ENCODE results near the gene ZFP91.

The ZFP91 gene

DNA sequence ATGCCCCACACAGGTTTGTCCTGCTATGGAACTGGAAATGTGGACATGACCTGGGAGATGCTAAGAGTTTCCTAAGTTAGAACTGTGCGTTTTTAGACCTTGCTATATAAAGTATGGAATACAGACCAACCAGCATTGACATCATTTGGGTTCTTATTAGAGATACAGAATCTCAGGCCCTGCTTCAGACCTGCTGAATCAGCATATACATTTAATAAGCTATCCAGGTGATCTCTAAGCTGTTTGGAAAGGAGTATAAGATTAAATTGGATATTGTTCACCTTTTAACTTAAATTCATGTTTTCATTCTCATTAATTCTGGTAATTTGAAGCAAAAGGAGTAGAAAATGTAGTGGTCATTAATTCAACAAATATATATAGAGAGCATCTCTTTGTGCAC lies 36.7 kb downstream of the ZFP91 start:
- no peaks in the 10 kb centered on the region for H3K27me3 ChIP-seq
- DNase-seq, result no peak
- H3K4me3 ChIP-seq, result no peak overlapping the region
- no peaks in the 10 kb centered on the region for H3K4me1 ChIP-seq
- intact Hi-C loops (cut with DNase I; ENCODE audit: low total_unique reads), result no loop called here
- H3K27ac ChIP-seq, result no peak overlapping the region
- H3K9me3 ChIP-seq, result no peaks in the 10 kb centered on the region
- peaks cover 70 to 97% (median 94%) of the 10 kb centered on the region in 3 donors for H3K36me3 ChIP-seq
- TF ChIP-seq, protein P1, sequence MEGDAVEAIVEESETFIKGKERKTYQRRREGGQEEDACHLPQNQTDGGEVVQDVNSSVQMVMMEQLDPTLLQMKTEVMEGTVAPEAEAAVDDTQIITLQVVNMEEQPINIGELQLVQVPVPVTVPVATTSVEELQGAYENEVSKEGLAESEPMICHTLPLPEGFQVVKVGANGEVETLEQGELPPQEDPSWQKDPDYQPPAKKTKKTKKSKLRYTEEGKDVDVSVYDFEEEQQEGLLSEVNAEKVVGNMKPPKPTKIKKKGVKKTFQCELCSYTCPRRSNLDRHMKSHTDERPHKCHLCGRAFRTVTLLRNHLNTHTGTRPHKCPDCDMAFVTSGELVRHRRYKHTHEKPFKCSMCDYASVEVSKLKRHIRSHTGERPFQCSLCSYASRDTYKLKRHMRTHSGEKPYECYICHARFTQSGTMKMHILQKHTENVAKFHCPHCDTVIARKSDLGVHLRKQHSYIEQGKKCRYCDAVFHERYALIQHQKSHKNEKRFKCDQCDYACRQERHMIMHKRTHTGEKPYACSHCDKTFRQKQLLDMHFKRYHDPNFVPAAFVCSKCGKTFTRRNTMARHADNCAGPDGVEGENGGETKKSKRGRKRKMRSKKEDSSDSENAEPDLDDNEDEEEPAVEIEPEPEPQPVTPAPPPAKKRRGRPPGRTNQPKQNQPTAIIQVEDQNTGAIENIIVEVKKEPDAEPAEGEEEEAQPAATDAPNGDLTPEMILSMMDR (IDR thresholded peaks at IDR 0.05), result no peak

DNA sequence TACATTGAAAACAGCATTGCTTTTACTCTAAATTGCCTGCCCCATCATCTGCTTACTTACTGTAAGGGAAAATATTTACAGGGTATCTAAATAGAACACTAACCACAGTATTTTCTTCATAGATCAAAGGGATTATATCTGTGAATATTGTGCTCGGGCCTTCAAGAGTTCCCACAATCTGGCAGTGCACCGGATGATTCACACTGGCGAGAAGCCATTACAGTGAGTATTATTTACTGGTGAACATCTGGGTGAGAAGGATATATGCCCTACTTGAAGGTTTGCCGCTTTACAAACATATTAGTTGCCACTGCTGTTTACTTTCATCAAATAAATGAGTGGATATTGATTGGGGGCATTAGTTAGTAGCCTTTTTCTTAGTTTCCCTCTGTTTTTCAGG lies 37.7 kb downstream of the ZFP91 start:
- no peaks in the 10 kb centered on the region for H3K27me3 ChIP-seq
- no peaks in the 10 kb centered on the region for H3K4me1 ChIP-seq
- TF ChIP-seq, protein P1 (IDR thresholded peaks at IDR 0.05), result no peak
- H3K36me3 ChIP-seq, result peaks cover 68 to 87% (median 83%) of the 10 kb centered on the region in 3 donors
- no peak overlapping the region for H3K4me3 ChIP-seq
- H3K9me3 ChIP-seq, result no peaks in the 10 kb centered on the region
- peak in 1 of 2 donors; percentile 43 for DNase-seq
- intact Hi-C loops (cut with DNase I; ENCODE audit: low total_unique reads), result no loop called here
- H3K27ac ChIP-seq, result no peak overlapping the region

DNA sequence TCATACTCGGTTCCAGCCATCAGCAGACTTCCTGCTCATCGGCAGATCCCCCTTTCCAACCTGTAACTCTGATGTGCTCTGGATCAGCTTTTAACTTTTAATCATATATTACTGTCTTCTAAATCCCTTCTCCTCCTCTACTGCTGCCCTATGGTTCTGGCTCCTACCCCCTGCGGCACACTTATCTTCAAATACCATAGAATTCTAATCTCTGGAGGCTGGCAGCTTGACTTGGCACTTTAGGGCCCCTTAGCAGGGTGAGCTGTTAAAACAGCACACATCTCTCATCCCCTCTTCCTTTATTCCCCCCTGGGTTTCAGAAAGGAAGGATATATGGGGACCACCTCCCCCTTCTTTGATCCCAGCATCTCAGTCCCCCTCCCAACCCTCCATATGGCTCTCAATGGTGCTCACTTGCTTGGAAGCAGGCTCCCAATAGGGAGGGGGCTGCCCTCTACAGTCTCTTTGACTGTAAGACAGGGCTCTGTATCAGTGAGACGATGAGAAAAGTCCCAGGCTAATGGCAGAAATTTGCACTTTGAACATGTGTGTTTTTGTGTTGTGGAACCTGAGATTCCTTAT lies 39.2 kb downstream of the ZFP91 start:
- H3K9me3 ChIP-seq, result no peaks in the 10 kb centered on the region
- no peak overlapping the region for H3K27ac ChIP-seq
- DNase-seq, result no peak
- intact Hi-C loops (cut with DNase I; ENCODE audit: low total_unique reads), result no loop called here
- H3K36me3 ChIP-seq, result peaks cover 68 to 82% (median 78%) of the 10 kb centered on the region in 3 donors
- H3K4me1 ChIP-seq, result no peaks in the 10 kb centered on the region
- H3K27me3 ChIP-seq, result no peaks in the 10 kb centered on the region
- TF ChIP-seq, protein P1 (IDR thresholded peaks at IDR 0.05), result no peak
- H3K4me3 ChIP-seq, result no peak overlapping the region

DNA sequence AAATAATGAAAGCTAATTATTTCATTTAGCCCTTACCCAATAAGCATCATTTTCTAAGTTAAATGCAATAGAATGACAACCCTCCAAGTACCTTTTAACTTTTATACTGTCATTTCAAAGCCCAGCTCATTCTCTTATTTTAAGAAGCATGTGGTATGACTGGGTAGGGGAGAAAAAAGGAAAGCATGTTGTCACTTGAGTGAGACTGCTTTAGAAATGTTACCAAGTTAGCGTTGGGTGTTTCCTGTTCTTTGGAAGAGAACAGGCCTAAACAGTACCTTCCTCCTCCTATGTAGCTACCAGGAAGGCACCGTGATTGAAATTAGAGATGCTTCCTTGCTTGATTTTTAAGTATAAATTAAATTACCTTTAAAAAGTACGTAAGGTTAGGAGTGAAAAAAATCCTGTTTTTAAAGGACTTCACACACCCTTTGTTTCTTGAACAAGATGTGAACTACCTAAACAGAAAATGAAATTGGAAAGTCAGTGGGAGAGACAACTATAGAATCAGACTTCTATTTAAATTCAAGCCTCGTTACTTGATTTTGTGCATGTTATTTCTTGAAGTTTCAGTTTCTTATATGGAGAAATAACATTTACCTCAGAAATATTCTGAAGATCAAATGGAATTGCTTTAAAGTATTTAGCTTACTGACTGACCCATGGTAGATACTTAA lies 42.9 kb downstream of the ZFP91 start:
- peaks cover 58 to 65% (median 62%) of the 10 kb centered on the region in 3 donors for H3K36me3 ChIP-seq
- DNase-seq, result no peak
- TF ChIP-seq, protein P1 (IDR thresholded peaks at IDR 0.05), result no peak
- no peaks in the 10 kb centered on the region for H3K27me3 ChIP-seq
- no peak overlapping the region for H3K27ac ChIP-seq
- H3K4me1 ChIP-seq, result peaks cover 0 to 9% (median 0%) of the 10 kb centered on the region in 4 donors
- H3K9me3 ChIP-seq, result no peaks in the 10 kb centered on the region
- intact Hi-C loops (cut with DNase I; ENCODE audit: low total_unique reads), result no loop called here
- no peak overlapping the region for H3K4me3 ChIP-seq

DNA sequence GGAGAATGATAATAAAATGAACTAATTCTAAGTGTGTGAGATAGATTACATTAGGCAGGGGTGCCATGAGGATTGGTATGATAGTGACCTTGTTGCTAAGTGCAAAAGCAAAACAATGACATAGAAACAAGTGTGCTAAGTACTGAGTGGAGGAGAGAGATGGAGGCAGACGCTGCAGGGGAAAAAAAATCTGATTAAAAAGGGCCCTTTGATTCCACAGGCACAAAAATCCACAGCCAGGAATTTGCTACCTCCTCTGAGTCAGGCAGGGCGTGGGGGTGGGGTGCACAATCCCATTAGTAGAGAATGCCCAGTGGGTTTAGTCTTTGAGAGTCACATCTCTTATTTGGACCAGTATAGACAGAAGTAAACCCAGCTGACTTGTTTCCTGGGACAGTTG lies 43.5 kb downstream of the ZFP91 start, which contains the start of gene CNTF:
CNTF (plus strand) TSS at position 322 of the 400 bp plus-strand sequence. CDS start 88 bp downstream, outside the sequence.
- no peaks in the 10 kb centered on the region for H3K9me3 ChIP-seq
- H3K36me3 ChIP-seq, result peaks cover 52 to 59% (median 56%) of the 10 kb centered on the region in 3 donors
- H3K4me3 ChIP-seq, result no peak within 1 kb of the TSS
- no peak for DNase-seq
- TF ChIP-seq, protein P1 (IDR thresholded peaks at IDR 0.05), result no peak
- intact Hi-C loops (cut with DNase I; ENCODE audit: low total_unique reads), result no loop called here
- H3K4me1 ChIP-seq, result peaks cover 0 to 16% (median 2%) of the 10 kb centered on the region in 4 donors
- H3K27ac ChIP-seq, result no peak within 1 kb of the TSS
- H3K27me3 ChIP-seq, result no peaks in the 10 kb centered on the region

Measured in tibial artery (tissue), 4 donors.